Right cardiac atrium (tissue), 5 donors: ENCODE results near the gene ORC6. TPM values are rescaled to one million over a fixed set of nuclear protein-coding genes. Genes with fewer than 3 reads are reported as not detected.
"Not testable (repeated sequence)": the region's sequence is repeated elsewhere in the genome, so short reads cannot be mapped to it uniquely, and the experiment has no call there.

Experiments used
- ATAC-seq, 2 donors: fragments of 200-7000 bp; cut with Tn5 transposase; one replicate each; pipeline versions ENCODE4 v1.8.0 to v1.9.1; 2020; ENCODE audit warnings: moderate library complexity in 2 of 2, mild to moderate bottlenecking in 1 of 2
- DNase-seq, 3 donors: peaks; one replicate each; pipeline ENCODE4 v3.0.0-alpha.2; 2020
- H3K27ac ChIP-seq: one replicate; pipeline ENCODE4 v1.5.1; 2013; ENCODE audit warnings: mild to moderate bottlenecking, low read length, control low read depth, moderate library complexity
- H3K27me3 ChIP-seq: one replicate; pipeline ENCODE4 v1.6.1; 2013; ENCODE audit not compliant: control insufficient read depth, insufficient read depth
- H3K4me1 ChIP-seq: one replicate; pipeline ENCODE4 v1.6.1; 2013; ENCODE audit warnings: low read length; ENCODE audit not compliant: control insufficient read depth, insufficient read depth
- H3K4me3 ChIP-seq: one replicate; pipeline ENCODE4 v1.5.1; 2013; ENCODE audit warnings: low read length, control low read depth
- H3K9me3 ChIP-seq: one replicate; pipeline ENCODE4 v1.6.1; 2013; ENCODE audit warnings: low read length; ENCODE audit not compliant: control insufficient read depth
- WGBS: extraction: QIAGEN DNeasy Blood & Tissue Kit; methylation state at CpG from one replicate; pipeline ENCODE4 v1.1.7; 2013; 5-methylcytosine and 5-hydroxymethylcytosine counted together
- intact Hi-C, 4 donors: fragments of 100-400 bp; cut with DNase I; formaldehyde crosslinking; loops; one replicate each; pipeline versions ENCODE4 v1.11.0 to v1.14.0; 2022 to 2023
- long read RNA-seq, 4 donors: library from polyadenylated mRNA; unstranded; transcript quantifications; one replicate each; pipeline ENCODE4 v2.0.0, GENCODE V29; 2020 to 2021
- polyA plus RNA-seq: library from polyadenylated mRNA; stranded (reverse); fragments of 200-250 nt; gene quantifications from one replicate; pipeline ENCODE4 v1.2.3, GENCODE V29; 2013
- total RNA-seq, 4 donors: library from RNA; stranded (reverse); fragmentation: NEBNext Ultra II Directional; extraction: Animal tissue kit (Norgen Biotek cat#: 25700); gene quantifications; one replicate each; pipeline ENCODE4 v1.2.1, GENCODE V29; 2021
- donor health status: healthy with polysubstance abuse.
- donor health status: DM: no; HTN: yes; CAD: no.
- donor health status: DM: no; HTN: no; CAD: no.
- donor health status: DM: no; HTN: yes; CAD: no; lungs with severe emphysema.
- donor health status: DM: yes; HTN: yes; CAD: no.

The ORC6 gene, protein sequence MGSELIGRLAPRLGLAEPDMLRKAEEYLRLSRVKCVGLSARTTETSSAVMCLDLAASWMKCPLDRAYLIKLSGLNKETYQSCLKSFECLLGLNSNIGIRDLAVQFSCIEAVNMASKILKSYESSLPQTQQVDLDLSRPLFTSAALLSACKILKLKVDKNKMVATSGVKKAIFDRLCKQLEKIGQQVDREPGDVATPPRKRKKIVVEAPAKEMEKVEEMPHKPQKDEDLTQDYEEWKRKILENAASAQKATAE
- total RNA-seq (1 to 10 TPM; 2.5 to 7.2 (median 4.6) TPM), polyA plus RNA-seq (3.1 TPM)
- long read RNA-seq, donor 1, transcript ORC6-201 (7 exons, 1,628 nt), result major isoform, 5 of 9 reads
- long read RNA-seq, donor 1, partial matches to known transcripts, result 0 of 9 reads
- long read RNA-seq, donor 1, other reads (novel, unspliced or antisense), result 1 of 9 reads
- long read RNA-seq, donor 2, partial matches to known transcripts, result 0 of 3 reads
- long read RNA-seq, donor 2, other reads (novel, unspliced or antisense), result 0 of 3 reads
- long read RNA-seq, donor 3, partial matches to known transcripts, result 0 of 4 reads
- long read RNA-seq, donor 3, other reads (novel, unspliced or antisense), result 1 of 4 reads
- long read RNA-seq, donor 4, partial matches to known transcripts, result 1 of 5 reads
- long read RNA-seq, donor 4, other reads (novel, unspliced or antisense), result 0 of 5 reads

DNA sequence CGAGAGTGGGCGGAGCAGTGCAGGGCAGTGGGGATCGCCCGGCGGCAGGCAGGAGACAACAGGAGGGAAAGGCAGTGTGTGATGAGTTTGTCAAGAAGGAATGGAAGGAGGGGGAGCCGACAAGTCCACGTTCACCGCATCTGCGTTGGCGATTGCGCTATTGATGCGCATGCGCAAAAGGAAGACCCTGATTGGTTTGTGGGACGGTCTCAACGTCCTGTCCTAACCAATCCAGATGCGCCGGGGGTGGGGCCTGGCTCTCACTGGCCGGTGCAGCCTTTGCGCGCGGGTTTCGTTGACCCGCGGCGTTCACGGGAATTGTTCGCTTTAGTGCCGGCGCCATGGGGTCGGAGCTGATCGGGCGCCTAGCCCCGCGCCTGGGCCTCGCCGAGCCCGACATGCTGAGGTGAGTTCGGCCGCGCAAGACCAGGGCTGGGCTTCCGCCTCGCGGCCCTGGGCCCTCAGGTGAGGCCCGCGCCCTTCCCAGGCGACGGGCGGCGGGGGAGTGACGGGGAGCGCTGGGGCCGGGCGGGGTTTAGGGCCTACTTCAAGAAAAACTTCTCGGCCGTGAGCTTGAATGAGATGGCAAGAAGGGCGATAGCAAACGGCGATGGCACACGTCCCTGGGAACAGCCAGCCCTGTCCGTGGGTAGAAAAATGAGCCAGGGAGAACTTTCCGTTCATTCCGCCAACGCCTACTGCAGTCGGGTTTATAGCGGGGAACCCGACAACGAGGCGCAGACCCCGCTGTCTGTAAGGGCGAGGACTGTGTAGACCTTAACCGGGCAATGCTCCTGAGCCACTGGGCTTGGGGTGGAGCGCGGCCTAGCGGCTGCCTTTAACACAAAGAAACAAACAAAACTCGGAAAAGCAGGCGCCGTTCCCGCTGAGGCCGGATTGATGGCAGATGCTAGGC lies at the start of gene ORC6:
TSS of gene ORC6 (plus strand) at position 295 of the 916 bp plus-strand sequence. CDS start at position 342, 47 bp downstream.
- ATAC-seq (peak; percentile 95), DNase-seq (peak; percentile 98 to 100 (median 99))
- intact Hi-C loops, result loop anchor here in 1 of 4 donors (10.0 kb wide), 1 partner anchor 115 kb away; no protein-coding TSS in a partner anchor
- H3K9me3 ChIP-seq, result no peaks in the 10 kb centered on the region
- under 1% methylated on average over 79 of the region's 79 CpGs for WGBS
- peaks cover 5% of the 10 kb centered on the region for H3K4me1 ChIP-seq
- no peaks in the 10 kb centered on the region for H3K27me3 ChIP-seq
- peak within 1 kb of the TSS; percentile 72 for H3K4me3 ChIP-seq
- H3K27ac ChIP-seq, result peak within 1 kb of the TSS; percentile 87

GRCh38 chr16:46648656-46649055 lies 40.8 kb upstream of the ORC6 start:
- Histone ChIP-seq H3K9me3 (no peaks in the 10 kb centered on the region), H3K4me1 (no peaks in the 10 kb centered on the region), H3K4me3 (no peak overlapping the region), H3K27ac (no peak overlapping the region), H3K27me3 (no peaks in the 10 kb centered on the region)
- DNase-seq (no peak), ATAC-seq (no peak)
- WGBS, result 85% methylated on average over 8 of the region's 8 CpGs
- intact Hi-C loops, result no loop called here

GRCh38 chr16:46649588-46650253 lies 39.7 kb upstream of the ORC6 start:
- intact Hi-C loops, result no loop called here
- ATAC-seq, result peak; percentile 91 to 92
- DNase-seq, result peak; percentile 74 to 84 (median 76)
- no peak overlapping the region for H3K4me3 ChIP-seq
- WGBS, result 73% methylated on average over 27 of the region's 27 CpGs
- no peak overlapping the region for H3K27ac ChIP-seq
- no peaks in the 10 kb centered on the region for H3K4me1 ChIP-seq
- H3K9me3 ChIP-seq, result no peaks in the 10 kb centered on the region
- no peaks in the 10 kb centered on the region for H3K27me3 ChIP-seq

GRCh38 chr16:46650254-46650623 lies 39.2 kb upstream of the ORC6 start:
- Histone ChIP-seq H3K4me1 (no peaks in the 10 kb centered on the region), H3K4me3 (no peak overlapping the region), H3K9me3 (no peaks in the 10 kb centered on the region), H3K27me3 (no peaks in the 10 kb centered on the region), H3K27ac (no peak overlapping the region)
- DNase-seq (no peak), ATAC-seq (peak; percentile 59 to 74)
- intact Hi-C loops, result no loop called here
- 79% methylated on average over 5 of the region's 5 CpGs for WGBS

- H3K9me3 ChIP-seq, result no peaks in the 10 kb centered on the region
- intact Hi-C loops, result no loop called here
- ATAC-seq, result no peak
- DNase-seq, result no peak
- 90% methylated on average over 3 of the region's 3 CpGs for WGBS
- H3K4me1 ChIP-seq, result no peaks in the 10 kb centered on the region
- H3K27me3 ChIP-seq, result no peaks in the 10 kb centered on the region
- H3K27ac ChIP-seq, result no peak overlapping the region
- H3K4me3 ChIP-seq, result no peak overlapping the region
Observed at GRCh38 chr16:46651305-46651704, 38.2 kb upstream of the ORC6 start.

- intact Hi-C loops, result no loop called here
- Histone ChIP-seq H3K27ac (no peak overlapping the region), H3K4me1 (no peaks in the 10 kb centered on the region), H3K4me3 (no peak overlapping the region), H3K9me3 (no peaks in the 10 kb centered on the region), H3K27me3 (no peaks in the 10 kb centered on the region)
- DNase-seq, result peak; percentile 22 to 60 (median 58)
- ATAC-seq, result peak; percentile 76 to 77
- WGBS, result 56% methylated on average over 1 of the region's 1 CpG
Observed at GRCh38 chr16:46658925-46659324, 30.5 kb upstream of the ORC6 start.

- 67% methylated on average over 4 of the region's 4 CpGs for WGBS
- H3K9me3 ChIP-seq, result no peaks in the 10 kb centered on the region
- no peak for DNase-seq
- no peak overlapping the region for H3K4me3 ChIP-seq
- no peaks in the 10 kb centered on the region for H3K4me1 ChIP-seq
- H3K27ac ChIP-seq, result no peak overlapping the region
- no peak for ATAC-seq
- intact Hi-C loops, result no loop called here
- no peaks in the 10 kb centered on the region for H3K27me3 ChIP-seq
Observed at GRCh38 chr16:46662123-46662522, 27.3 kb upstream of the ORC6 start.

- WGBS, result 59% methylated on average over 6 of the region's 6 CpGs
- no peaks in the 10 kb centered on the region for H3K27me3 ChIP-seq
- H3K27ac ChIP-seq, result no peak overlapping the region
- DNase-seq (peak in 2 of 3 donors; percentile 23 to 52), ATAC-seq (peak; percentile 83 to 88)
- intact Hi-C loops, result loop anchor here in 2 of 4 donors (5.0 to 10.0 kb wide), 3 partner anchors 129 to 234 kb away; no protein-coding TSS in a partner anchor
- no peak overlapping the region for H3K4me3 ChIP-seq
- H3K9me3 ChIP-seq, result no peaks in the 10 kb centered on the region
- H3K4me1 ChIP-seq, result no peaks in the 10 kb centered on the region
Observed at GRCh38 chr16:46673320-46674013, 16.0 kb upstream of the ORC6 start.

DNA sequence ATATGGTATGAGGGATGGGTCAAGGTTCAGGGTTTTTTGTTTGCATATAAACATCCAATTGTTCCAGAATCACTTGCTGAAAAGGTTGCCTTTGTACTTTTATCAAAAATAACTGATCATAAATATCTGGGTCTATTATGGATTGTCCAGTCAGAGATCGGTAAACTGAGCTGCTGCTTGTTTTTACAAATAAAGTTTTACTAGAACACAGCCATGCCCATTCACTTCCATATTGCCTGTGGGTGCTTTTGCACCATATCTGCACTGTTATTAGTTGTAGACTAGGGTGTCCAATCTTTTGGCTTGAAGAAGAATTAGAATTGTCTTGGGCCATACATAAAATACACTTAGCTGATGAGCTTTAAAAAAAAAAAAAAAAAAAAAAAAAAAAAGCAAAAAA lies 11.5 kb upstream of the ORC6 start:
- not testable (repeated sequence) for H3K4me1 ChIP-seq, H3K27me3 ChIP-seq, H3K4me3 ChIP-seq, ATAC-seq, H3K9me3 ChIP-seq, H3K27ac ChIP-seq, DNase-seq
- intact Hi-C loops, result loop anchor here in 1 of 4 donors (10.0 kb wide), 1 partner anchor 127 kb away; no protein-coding TSS in a partner anchor
- WGBS, result 94% methylated on average over 1 of the region's 1 CpG

DNA sequence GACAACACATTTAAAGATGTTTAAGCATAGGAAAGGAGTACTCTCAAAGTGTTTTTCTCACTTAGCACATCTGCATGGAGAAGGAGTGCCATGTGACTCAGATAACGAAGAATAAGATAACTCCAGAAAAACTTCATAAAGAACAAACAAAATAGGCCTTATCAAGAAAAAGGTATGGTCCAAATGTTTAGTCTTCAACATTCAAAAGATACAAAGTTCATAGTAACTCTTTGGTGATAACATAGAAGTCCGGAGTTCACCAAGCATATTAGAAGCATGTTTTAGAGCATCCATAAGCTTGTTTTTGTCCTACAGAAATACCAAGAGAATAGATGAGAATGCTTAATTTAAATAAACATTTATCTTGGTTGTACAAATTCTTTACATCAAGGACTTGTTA lies 7.6 kb upstream of the ORC6 start:
- intact Hi-C loops, result loop anchor here in 1 of 4 donors (10.0 kb wide), 1 partner anchor 123 kb away; no protein-coding TSS in a partner anchor
- not testable (repeated sequence) for H3K27me3 ChIP-seq, H3K4me1 ChIP-seq, ATAC-seq, H3K4me3 ChIP-seq, H3K9me3 ChIP-seq, DNase-seq, H3K27ac ChIP-seq
- WGBS, result 58% methylated on average over 2 of the region's 2 CpGs
